Hypothalamus (tissue), 51 donors: ENCODE measurements around the gene OLAH.
A peak's percentile ranks its signal among the peaks of the same experiment; 100 is the strongest.
"Not testable (repeated sequence)": the region's sequence is repeated elsewhere in the genome, so short reads cannot be mapped to it uniquely, and the experiment has no call there.

Source experiments
- DNase-seq, 51 donors: peaks; one replicate each; lab custom pipeline; 2025; lab: John Stamatoyannopoulos, UW

The OLAH gene

GRCh38 chr10:15043674-15044073, at the start of gene OLAH:
Gene OLAH, plus strand, starts transcription at chr10:15043943. Its CDS starts 3,346 bp downstream, at chr10:15047289.
- no peak for DNase-seq

- peak in 2 of 51 donors; percentile 3 to 10 for DNase-seq
These were observed 47.7 kb upstream of the OLAH start for GRCh38 chr10:14995964-14996565.

- not testable (repeated sequence) for DNase-seq
These were observed 30.2 kb upstream of the OLAH start for GRCh38 chr10:15013530-15013929.

- peak in 1 of 51 donors; percentile 11 for DNase-seq
These were observed 28.3 kb upstream of the OLAH start for GRCh38 chr10:15015451-15015850.

- not testable (repeated sequence) for DNase-seq
These were observed 22.8 kb upstream of the OLAH start for GRCh38 chr10:15020966-15021365.

DNA sequence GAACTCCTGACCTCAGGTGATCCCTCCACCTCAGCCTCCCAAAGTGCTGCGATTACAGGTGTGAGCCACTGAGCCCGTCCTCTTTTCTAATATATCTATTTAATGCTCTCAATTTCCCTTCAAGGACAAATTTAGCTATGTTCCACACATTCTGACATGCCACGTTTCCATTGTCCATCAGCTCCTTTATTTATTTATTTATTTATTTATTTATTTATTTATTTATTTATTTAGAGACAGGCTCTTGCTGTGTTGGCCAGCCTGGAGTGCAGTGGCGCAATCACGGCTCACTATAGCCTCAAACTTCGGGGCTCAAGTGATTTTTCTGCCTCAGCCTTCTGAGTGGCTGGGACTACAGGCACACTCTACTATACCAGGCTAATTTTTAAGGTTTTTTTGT, 20.7 kb upstream of the OLAH start:
- DNase-seq: not testable (repeated sequence)

DNA sequence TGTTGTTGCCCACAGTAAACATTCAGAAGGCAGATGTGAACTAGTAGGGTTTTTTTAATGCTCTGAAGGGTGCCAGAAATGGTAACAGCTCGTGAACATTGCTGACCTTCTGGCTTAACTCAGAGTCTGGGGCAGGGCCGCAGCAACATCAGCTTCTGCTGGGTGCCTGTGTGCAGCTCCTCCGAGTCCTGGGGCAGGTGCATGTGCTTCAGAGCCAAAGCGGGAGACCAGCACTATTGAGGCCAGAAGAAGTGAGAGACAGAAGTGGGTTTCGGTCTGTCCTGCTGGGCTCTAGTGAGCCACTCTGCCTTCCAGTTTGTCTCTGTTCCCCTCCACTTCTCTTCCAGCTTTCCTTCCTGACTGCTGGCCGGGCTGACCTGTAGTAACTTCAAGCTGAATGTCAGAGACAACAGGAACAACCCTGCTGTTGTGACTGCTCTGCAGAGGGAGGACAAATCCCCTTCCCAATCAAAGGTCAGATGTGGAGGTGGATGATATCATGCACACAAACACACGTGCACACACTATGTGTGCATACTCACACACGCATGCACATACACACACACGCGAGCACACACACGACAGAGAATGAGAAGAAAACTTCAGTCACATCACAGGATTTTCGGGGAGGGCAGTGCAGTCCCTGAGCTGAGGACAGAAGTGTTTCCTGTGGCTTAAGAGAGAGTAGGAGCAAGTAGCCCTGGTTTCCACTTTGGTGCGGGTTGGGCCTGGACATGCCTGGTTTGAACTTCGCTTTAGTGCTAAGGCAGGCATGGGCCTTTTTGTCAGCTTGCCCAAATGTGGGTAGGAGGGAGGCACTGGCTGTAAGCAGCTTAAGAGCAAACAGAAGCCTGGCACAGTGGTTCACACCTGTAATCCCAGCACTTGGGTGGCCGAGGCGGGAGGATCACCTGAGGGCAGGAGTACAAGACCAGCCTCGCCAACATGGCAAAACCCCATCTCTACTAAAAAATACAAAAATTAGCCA, 19.4 kb upstream of the OLAH start:
- not testable (repeated sequence) for DNase-seq

DNA sequence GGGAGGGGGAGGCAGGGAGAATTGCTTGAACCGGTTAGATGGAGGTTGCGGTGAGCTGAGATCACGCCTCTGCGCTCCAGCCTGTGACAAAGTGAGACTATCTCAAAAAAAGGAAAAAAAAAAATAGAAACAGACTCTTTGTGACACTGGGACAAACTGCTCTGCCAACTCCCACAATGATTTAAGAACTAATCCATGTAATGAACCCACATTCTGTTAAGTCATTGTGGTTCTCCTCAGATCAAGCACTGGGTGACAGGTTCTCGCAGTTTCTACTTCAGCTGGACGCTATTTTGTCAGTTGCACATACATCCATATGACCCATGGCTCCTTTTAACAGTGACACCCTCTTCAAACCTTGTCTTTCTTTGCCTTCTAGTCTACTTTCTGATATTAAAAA, 18.7 kb upstream of the OLAH start:
- not testable (repeated sequence) for DNase-seq

DNA sequence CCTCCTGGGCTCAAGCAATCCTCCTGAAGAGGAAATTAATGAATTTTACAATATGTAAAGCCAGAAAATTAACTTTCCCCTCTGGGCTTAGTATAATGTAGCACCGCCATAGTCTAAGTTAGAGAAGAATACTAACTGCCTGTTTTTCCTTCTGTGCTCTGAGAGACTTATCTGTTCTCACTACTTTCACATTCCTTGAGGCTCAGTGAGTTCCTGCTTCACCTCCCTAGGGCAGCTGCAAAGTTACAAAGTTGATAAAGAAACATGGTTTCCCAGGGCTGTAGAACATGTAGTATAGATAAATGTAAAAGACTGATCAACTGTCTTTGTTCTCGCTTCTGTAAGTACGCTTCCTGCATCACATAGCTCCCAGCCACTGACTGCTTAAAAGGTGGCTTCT, 16.0 kb upstream of the OLAH start:
- DNase-seq: no peak

- DNase-seq: peak in 20 of 51 donors; percentile 0 to 26 (median 7)
These were observed 8.1 kb upstream of the OLAH start for GRCh38 chr10:15035385-15036301.

DNA sequence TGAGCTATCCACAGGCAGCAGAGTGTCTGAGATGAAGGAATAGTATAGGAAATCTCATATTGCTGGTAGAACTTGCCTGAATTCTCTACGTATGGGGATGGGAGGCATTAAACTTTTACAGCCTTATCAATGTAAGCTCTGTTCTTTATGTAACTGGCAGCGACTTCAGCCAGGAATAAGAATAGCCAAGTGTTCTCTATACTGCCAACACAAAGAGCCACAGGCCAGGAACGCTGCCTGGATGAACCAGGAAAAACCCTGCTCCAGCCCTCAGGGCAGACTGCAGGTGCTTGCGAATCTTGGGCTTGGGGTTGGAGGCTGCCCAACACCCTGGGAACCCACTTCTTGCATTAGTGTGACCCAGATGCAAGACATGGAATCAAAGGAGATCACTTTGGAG, 6.1 kb upstream of the OLAH start:
- no peak for DNase-seq

DNA sequence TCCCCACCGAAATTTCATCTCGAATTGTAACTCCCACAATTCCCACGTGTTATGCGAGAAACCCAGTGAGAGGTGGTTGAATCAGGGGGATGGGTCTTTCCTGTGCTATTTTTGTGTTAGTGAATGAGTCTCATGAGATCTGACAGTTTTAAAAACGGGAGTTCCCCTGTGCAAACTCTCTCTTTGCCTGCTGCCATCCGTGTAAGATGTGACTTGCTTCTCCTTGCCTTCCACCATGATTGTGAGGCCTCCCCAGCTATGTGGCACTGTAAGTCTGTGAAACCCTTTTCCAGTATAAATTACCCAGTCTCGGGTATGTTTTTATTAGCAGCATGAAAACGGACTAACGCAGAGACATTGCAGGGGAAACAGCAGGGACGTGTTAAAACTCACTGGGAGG, 5.3 kb upstream of the OLAH start:
- DNase-seq: no peak

GRCh38 chr10:15045380-15045779, 1.6 kb downstream of the OLAH start:
- no peak for DNase-seq

DNA sequence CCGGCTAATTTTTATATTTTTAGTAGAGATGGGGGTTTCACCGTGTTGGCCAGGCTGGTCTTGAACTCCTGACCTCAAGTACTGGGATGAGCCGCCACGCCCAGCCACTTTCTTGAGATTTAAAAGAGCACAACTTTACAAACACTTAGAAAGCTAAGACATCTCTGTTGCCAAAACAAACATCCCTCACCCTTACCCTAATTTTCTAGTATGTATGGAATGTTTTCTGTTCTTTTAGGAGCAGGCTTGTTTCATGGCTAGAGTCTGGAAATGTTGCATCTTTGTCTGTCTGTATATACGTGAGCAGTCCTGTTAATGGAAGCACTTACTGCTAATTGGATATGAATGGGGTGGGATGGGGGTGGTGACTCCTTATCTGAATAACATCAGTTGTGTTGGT, 2.9 kb downstream of the OLAH start:
- no peak for DNase-seq

DNA sequence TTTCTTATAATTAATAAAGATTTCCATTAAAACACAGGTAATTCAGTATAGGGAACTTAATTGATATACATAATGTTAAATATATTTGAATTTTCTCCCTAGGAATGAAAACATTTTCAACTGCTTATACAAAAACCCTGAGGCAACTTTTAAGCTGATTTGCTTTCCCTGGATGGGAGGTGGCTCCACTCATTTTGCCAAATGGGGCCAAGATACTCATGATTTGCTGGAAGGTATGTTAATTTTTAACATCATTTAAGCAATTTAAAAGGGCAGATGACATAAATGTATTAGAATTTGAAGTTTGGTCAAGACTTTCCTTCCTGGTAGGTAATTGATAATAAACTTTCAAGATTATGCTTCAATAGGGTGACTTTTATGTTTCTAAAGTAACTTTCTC, 5.8 kb downstream of the OLAH start:
- DNase-seq: no peak

- no peak for DNase-seq
These were observed 8.4 kb downstream of the OLAH start for GRCh38 chr10:15052121-15052520.

- DNase-seq: no peak
These were observed 9.3 kb downstream of the OLAH start for GRCh38 chr10:15053061-15053460.

DNA sequence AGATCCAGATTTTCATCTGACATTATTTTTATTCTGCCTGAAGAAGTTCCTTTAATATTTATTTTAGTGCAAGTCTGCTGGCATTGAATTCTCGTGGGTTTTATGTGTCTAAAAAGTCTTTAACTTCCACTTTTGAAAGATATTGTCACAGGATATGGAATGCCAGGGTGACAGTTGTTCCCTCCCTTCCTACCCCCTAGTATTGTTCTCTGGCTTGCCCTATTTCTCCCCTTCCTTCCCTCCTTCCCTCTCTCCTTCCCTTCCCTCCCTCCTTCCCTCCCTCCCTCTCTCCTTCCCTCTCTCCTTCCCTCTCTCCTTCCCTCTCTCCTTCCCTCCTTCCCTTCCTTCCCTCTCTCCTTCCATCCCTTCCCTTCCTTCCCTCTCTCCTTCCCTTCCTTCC, 14.9 kb downstream of the OLAH start:
- no peak for DNase-seq

DNA sequence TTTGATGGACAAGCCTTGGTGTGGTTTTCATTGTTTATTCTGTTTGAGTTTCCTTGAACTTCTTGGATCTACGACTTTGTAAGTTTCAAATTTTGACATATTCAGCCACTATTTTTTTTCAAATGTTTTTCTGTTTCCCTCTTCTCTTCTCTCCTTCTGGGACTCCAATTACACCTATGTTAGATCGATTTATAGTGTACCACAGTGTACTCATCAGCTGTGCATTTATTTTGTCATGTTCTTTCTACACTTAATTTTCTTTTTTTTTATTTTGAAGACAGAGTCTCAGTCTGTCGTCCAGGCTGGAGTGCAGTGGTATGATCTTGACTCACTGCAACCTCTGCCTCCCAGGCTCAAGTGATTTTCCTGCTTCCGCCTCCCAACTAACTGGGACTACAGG, 16.2 kb downstream of the OLAH start:
- DNase-seq: no peak

DNA sequence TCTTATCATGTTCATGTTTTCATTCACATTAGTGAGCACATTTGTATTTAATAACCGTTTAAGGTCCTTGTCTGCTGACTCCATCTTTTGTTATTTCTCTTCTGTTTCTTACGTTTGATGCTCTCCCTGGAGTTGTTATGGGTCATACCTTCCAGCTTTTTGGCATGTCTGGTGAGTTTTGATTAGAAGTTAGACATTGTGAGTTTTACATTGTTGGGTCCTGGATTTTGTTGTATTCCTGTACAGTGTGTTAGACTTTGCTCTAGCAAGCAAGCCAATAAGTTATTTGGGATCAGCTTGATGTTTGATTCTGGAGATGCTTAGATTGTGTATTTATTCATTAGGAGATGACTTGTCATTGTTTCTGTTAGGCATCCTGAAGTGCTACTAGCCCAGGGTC, 16.9 kb downstream of the OLAH start:
- no peak for DNase-seq

DNA sequence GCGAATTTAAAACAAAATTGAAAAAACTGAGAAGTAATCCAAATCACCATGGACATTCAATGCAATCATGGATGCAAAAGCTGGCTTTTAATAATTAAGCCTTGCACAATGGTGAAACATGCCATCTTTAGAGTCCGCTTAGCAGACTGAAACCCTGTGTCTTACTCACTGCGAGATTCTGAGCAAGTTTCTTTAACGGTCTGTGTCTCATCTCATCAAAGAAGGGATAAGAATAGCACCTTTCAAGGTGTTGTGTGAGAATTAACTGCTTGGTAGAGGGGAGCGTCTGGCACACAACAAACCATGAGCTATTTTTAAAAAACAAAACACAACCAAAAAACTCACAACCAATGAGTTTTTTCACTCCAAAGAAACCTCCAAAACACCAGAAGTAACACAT, 23.4 kb downstream of the OLAH start:
- DNase-seq: no peak
